RWPE2 (cell line): Measurements from ENCODE around the gene DYNAP.

Source experiments
- ATAC-seq: fragments of 200-7000 bp; cut with Tn5 transposase; 3 replicates; pipeline ENCODE4 v1.9.1; 2021; ENCODE audit warnings: low read depth
- DNase-seq: peaks from one replicate; pipeline ENCODE4 v3.0.0-alpha.2; 2020; ENCODE audit warnings: low spot score
- H3K27ac ChIP-seq: fragments of 450-650 bp; 2 replicates; pipeline ENCODE4 v1.5.1; 2017; ENCODE audit warnings: mild to moderate bottlenecking; ENCODE audit not compliant: poor library complexity, severe bottlenecking
- H3K27me3 ChIP-seq: fragments of 250-450 bp; sonication (Bioruptor Pico); 2 replicates; pipeline ENCODE4 v1.5.1; 2021; ENCODE audit warnings: mild to moderate bottlenecking, moderate library complexity; ENCODE audit not compliant: insufficient read depth, poor library complexity, severe bottlenecking
- H3K36me3 ChIP-seq: fragments of 250-450 bp; sonication (Bioruptor Pico); 2 replicates; pipeline ENCODE4 v1.5.1; 2020; ENCODE audit warnings: low read depth, mild to moderate bottlenecking, moderate library complexity
- H3K4me1 ChIP-seq: fragments of 250-450 bp; sonication (Bioruptor Pico); 2 replicates; pipeline ENCODE4 v1.5.1; 2021; ENCODE audit warnings: mild to moderate bottlenecking, moderate library complexity; ENCODE audit not compliant: insufficient read depth, poor library complexity, severe bottlenecking
- H3K4me3 ChIP-seq: fragments of 250-450 bp; sonication (Bioruptor Pico); 2 replicates; pipeline ENCODE4 v1.5.1; 2021; ENCODE audit warnings: mild to moderate bottlenecking, moderate library complexity; ENCODE audit not compliant: severe bottlenecking
- H3K9me3 ChIP-seq: fragments of 250-450 bp; sonication (Bioruptor Pico); 2 replicates; pipeline ENCODE4 v1.5.1; 2021; ENCODE audit warnings: mild to moderate bottlenecking, moderate library complexity; ENCODE audit not compliant: severe bottlenecking
- CTCF ChIP-seq: fragments of 450-650 bp; IDR thresholded peaks from one replicate; pipeline ENCODE4 v1.5.1; 2017; ENCODE audit warnings: mild to moderate bottlenecking, moderate library complexity; ENCODE audit not compliant: poor library complexity, severe bottlenecking

The DYNAP gene

GRCh38 chr18:54611816-54612215 is 20.8 kb downstream of the DYNAP start:
- no peaks in the 10 kb centered on the region for H3K36me3 ChIP-seq
- DNase-seq, result no peak
- H3K27me3 ChIP-seq, result no peaks in the 10 kb centered on the region
- no peaks in the 10 kb centered on the region for H3K9me3 ChIP-seq
- peaks cover 21% of the 10 kb centered on the region for H3K4me1 ChIP-seq
- H3K27ac ChIP-seq, result no peak overlapping the region
- ATAC-seq, result peak; percentile 2; the same call in 1 of the 3 replicates
- H3K4me3 ChIP-seq, result no peak overlapping the region
- no peak for TF ChIP-seq CTCF

- no peaks in the 10 kb centered on the region for H3K9me3 ChIP-seq
- no peak for TF ChIP-seq CTCF
- peaks cover 18% of the 10 kb centered on the region for H3K4me1 ChIP-seq
- ATAC-seq (peak; percentile 76), DNase-seq (no peak)
- no peaks in the 10 kb centered on the region for H3K36me3 ChIP-seq
- no peak overlapping the region for H3K4me3 ChIP-seq
- H3K27ac ChIP-seq, result no peak overlapping the region
- no peaks in the 10 kb centered on the region for H3K27me3 ChIP-seq
These were observed 21.2 kb downstream of the DYNAP start for GRCh38 chr18:54612237-54612636.

GRCh38 chr18:54613174-54613573 is 22.1 kb downstream of the DYNAP start:
- no peak for DNase-seq
- no peak for TF ChIP-seq CTCF
- peaks cover 14% of the 10 kb centered on the region for H3K4me1 ChIP-seq
- ATAC-seq, result no peak
- no peaks in the 10 kb centered on the region for H3K27me3 ChIP-seq
- H3K27ac ChIP-seq, result no peak overlapping the region
- H3K9me3 ChIP-seq, result no peaks in the 10 kb centered on the region
- no peaks in the 10 kb centered on the region for H3K36me3 ChIP-seq
- H3K4me3 ChIP-seq, result no peak overlapping the region

GRCh38 chr18:54616220-54616848 is 25.3 kb downstream of the DYNAP start:
- Histone ChIP-seq H3K4me3 (no peak overlapping the region), H3K9me3 (no peaks in the 10 kb centered on the region), H3K27me3 (no peaks in the 10 kb centered on the region), H3K27ac (no peak overlapping the region), H3K36me3 (no peaks in the 10 kb centered on the region), H3K4me1 (peaks cover 8% of the 10 kb centered on the region)
- no peak for TF ChIP-seq CTCF
- DNase-seq (no peak), ATAC-seq (no peak)

GRCh38 chr18:54622084-54622483 is 31.0 kb downstream of the DYNAP start:
- no peak overlapping the region for H3K4me3 ChIP-seq
- H3K27ac ChIP-seq, result no peak overlapping the region
- ATAC-seq, result no peak
- peak; percentile 7 for TF ChIP-seq CTCF
- no peaks in the 10 kb centered on the region for H3K9me3 ChIP-seq
- no peaks in the 10 kb centered on the region for H3K36me3 ChIP-seq
- no peaks in the 10 kb centered on the region for H3K4me1 ChIP-seq
- DNase-seq, result no peak
- no peaks in the 10 kb centered on the region for H3K27me3 ChIP-seq
